GM12865 (cell line): ENCODE results near the gene RPL37.

Experiments used
- DNase-seq: peaks from one replicate; pipeline ENCODE4 v3.0.0; 2010; ENCODE audit warnings: low read depth
- H3K4me3 ChIP-seq: 2 replicates; pipeline ENCODE4 v1.5.1; 2011; ENCODE audit warnings: mild to moderate bottlenecking, low read depth, low read length, control low read depth
- CTCF ChIP-seq: IDR thresholded peaks from 2 replicates; pipeline ENCODE4 v1.5.1; 2011; ENCODE audit warnings: low read length, control low read depth, low read depth, inconsistent platforms; ENCODE audit not compliant: insufficient read depth; ENCODE audit errors: missing control alignments

RPL37 gene

GRCh38 chr5:40846371-40846770 is 11.3 kb upstream of the RPL37 start:
- no peak for TF ChIP-seq CTCF
- no peak overlapping the region for H3K4me3 ChIP-seq
- DNase-seq: no peak

GRCh38 chr5:40844565-40844964 is 9.5 kb upstream of the RPL37 start:
- TF ChIP-seq CTCF: no peak
- DNase-seq: no peak
- no peak overlapping the region for H3K4me3 ChIP-seq

GRCh38 chr5:40842351-40842750 is 7.3 kb upstream of the RPL37 start:
- TF ChIP-seq CTCF: no peak
- DNase-seq: no peak
- peak overlapping the region; percentile 75 for H3K4me3 ChIP-seq

GRCh38 chr5:40841068-40841805 is 6.2 kb upstream of the RPL37 start, which contains the start of gene CARD6:
CARD6 (plus strand) TSS chr5:40841367; CDS start chr5:40841383, 16 bp downstream.
- peak within 1 kb of the TSS; percentile 75 for H3K4me3 ChIP-seq
- TF ChIP-seq CTCF: no peak
- DNase-seq: peak; percentile 54

GRCh38 chr5:40838086-40838485 is 3.1 kb upstream of the RPL37 start:
- no peak for TF ChIP-seq CTCF
- DNase-seq: no peak
- no peak overlapping the region for H3K4me3 ChIP-seq

- peak overlapping the region; percentile 68 for H3K4me3 ChIP-seq
- no peak for TF ChIP-seq CTCF
- peak; percentile 69 for DNase-seq
Observed at GRCh38 chr5:40834391-40834848, 602 bp downstream of the RPL37 start.
